HEK293 (cell line): ENCODE measurements around the gene ZNF555.

Experiments
- FEZF1 ChIP-seq: fragments of 450-650 bp; formaldehyde crosslinking; IDR thresholded peaks from 2 replicates; pipeline ENCODE4 v1.5.1; 2016; ENCODE audit warnings: missing biosample characterization, missing genetic modification characterization
- GLIS1 ChIP-seq: fragments of 450-650 bp; formaldehyde crosslinking; IDR thresholded peaks from 2 replicates; pipeline ENCODE4 v1.5.1; 2016; ENCODE audit warnings: missing biosample characterization, missing genetic modification characterization
- IKZF3 ChIP-seq: fragments of 450-650 bp; IDR thresholded peaks from 2 replicates; pipeline ENCODE4 v1.5.0; 2018; ENCODE audit warnings: missing biosample characterization, mild to moderate bottlenecking, missing genetic modification characterization, moderate library complexity
- KLF7 ChIP-seq: fragments of 450-650 bp; formaldehyde crosslinking; IDR thresholded peaks from 2 replicates; pipeline ENCODE4 v1.5.1; 2016; ENCODE audit warnings: missing biosample characterization, missing genetic modification characterization, borderline replicate concordance
- MEIS1 ChIP-seq: sonication (generic); formaldehyde crosslinking; IDR thresholded peaks from 2 replicates; pipeline ENCODE4 v1.8.1; 2022; ENCODE audit warnings: missing genetic modification reagents, mild to moderate bottlenecking, borderline replicate concordance
- OVOL3 ChIP-seq: fragments of 450-650 bp; formaldehyde crosslinking; IDR thresholded peaks from 2 replicates; pipeline ENCODE4 v1.5.1; 2016; ENCODE audit warnings: missing biosample characterization, missing genetic modification characterization
- PRDM1 ChIP-seq: fragments of 450-650 bp; formaldehyde crosslinking; IDR thresholded peaks from 2 replicates; pipeline ENCODE4; 2016; ENCODE audit warnings: missing biosample characterization, missing genetic modification characterization
- ZFHX2 ChIP-seq: fragments of 450-650 bp; formaldehyde crosslinking; conservative IDR thresholded peaks from 2 replicates; pipeline ENCODE4 v1.5.1; 2016; ENCODE audit warnings: missing biosample characterization, missing genetic modification characterization
- ZFP3 ChIP-seq: fragments of 450-650 bp; formaldehyde crosslinking; IDR thresholded peaks from 2 replicates; pipeline ENCODE4 v1.5.1; 2016; ENCODE audit warnings: low read depth, missing biosample characterization, missing genetic modification characterization
- ZFP69B ChIP-seq: fragments of 450-650 bp; formaldehyde crosslinking; IDR thresholded peaks from 2 replicates; pipeline ENCODE4 v1.5.1; 2016; ENCODE audit warnings: missing biosample characterization, missing genetic modification characterization
- ZNF146 ChIP-seq: fragments of 450-650 bp; formaldehyde crosslinking; IDR thresholded peaks from 2 replicates; pipeline ENCODE4 v1.5.1; 2016; ENCODE audit warnings: missing biosample characterization, missing genetic modification characterization
- ZNF202 ChIP-seq: fragments of 450-650 bp; formaldehyde crosslinking; IDR thresholded peaks from 2 replicates; pipeline ENCODE4 v1.5.1; 2016; ENCODE audit warnings: missing biosample characterization, missing genetic modification characterization, borderline replicate concordance
- ZNF274 ChIP-seq, 2 experiments: fragments of 200-500 bp in 1 of 2; fragments of 450-650 bp in 1 of 2; sonication (Bioruptor generic) in 1 of 2; formaldehyde crosslinking in 1 of 2; IDR thresholded peaks; 2 replicates each; pipeline versions ENCODE4 v1.5.1 to v1.6.1; 2014 to 2016; ENCODE audit warnings: borderline replicate concordance in 1 of 2, inconsistent platforms in 1 of 2, low read length in 1 of 2, missing biosample characterization in 1 of 2, missing genetic modification characterization in 1 of 2
- ZNF302 ChIP-seq: fragments of 450-650 bp; formaldehyde crosslinking; IDR thresholded peaks from 2 replicates; pipeline ENCODE4 v1.5.1; 2016; ENCODE audit warnings: missing biosample characterization, missing genetic modification characterization, low read depth
- ZNF501 ChIP-seq: fragments of 450-650 bp; formaldehyde crosslinking; IDR thresholded peaks from 2 replicates; pipeline ENCODE4 v1.5.1; 2016; ENCODE audit warnings: missing biosample characterization, missing genetic modification characterization
- ZNF548 ChIP-seq: fragments of 450-650 bp; formaldehyde crosslinking; IDR thresholded peaks from 2 replicates; pipeline ENCODE4 v1.5.1; 2016; ENCODE audit warnings: missing biosample characterization, missing genetic modification characterization
- ZNF626 ChIP-seq: fragments of 450-650 bp; sonication (Bioruptor Pico); formaldehyde crosslinking; IDR thresholded peaks from 2 replicates; pipeline ENCODE4 v1.5.1; 2018; ENCODE audit warnings: missing biosample characterization, missing genetic modification characterization, inconsistent platforms
- ZNF629 ChIP-seq: fragments of 450-650 bp; formaldehyde crosslinking; IDR thresholded peaks from 2 replicates; pipeline ENCODE4 v1.5.1; 2017; ENCODE audit warnings: missing biosample characterization, missing genetic modification characterization
- ZNF664 ChIP-seq: fragments of 450-650 bp; formaldehyde crosslinking; IDR thresholded peaks from 2 replicates; pipeline ENCODE4 v1.5.1; 2016; ENCODE audit warnings: missing biosample characterization, missing genetic modification characterization
- ZNF830 ChIP-seq: fragments of 450-650 bp; IDR thresholded peaks from 2 replicates; pipeline ENCODE4 v1.5.0; 2018; ENCODE audit warnings: missing biosample characterization, missing genetic modification characterization, low read depth, mild to moderate bottlenecking, moderate library complexity
- ZNF837 ChIP-seq: fragments of 450-650 bp; formaldehyde crosslinking; IDR thresholded peaks from 2 replicates; pipeline ENCODE4 v1.5.1; 2016; ENCODE audit warnings: missing biosample characterization, missing genetic modification characterization
- ZXDB ChIP-seq: fragments of 450-650 bp; formaldehyde crosslinking; IDR thresholded peaks from 2 replicates; pipeline ENCODE4 v1.5.1; 2016; ENCODE audit warnings: missing biosample characterization, missing genetic modification characterization
- TF ChIP-seq, protein P1 (sequence below): fragments of 450-650 bp; formaldehyde crosslinking; conservative IDR thresholded peaks from 2 replicates; pipeline ENCODE4 v1.5.1; 2016; ENCODE audit warnings: low read depth, missing biosample characterization, missing genetic modification characterization
- TF ChIP-seq, protein P2 (sequence below): fragments of 450-650 bp; formaldehyde crosslinking; IDR thresholded peaks from 2 replicates; pipeline ENCODE4 v1.5.1; 2016; ENCODE audit warnings: missing biosample characterization, missing genetic modification characterization, low read depth
- TF ChIP-seq, protein P3 (sequence below): fragments of 450-650 bp; formaldehyde crosslinking; conservative IDR thresholded peaks from 2 replicates; pipeline ENCODE4 v1.5.1; 2016; ENCODE audit warnings: low read depth, missing biosample characterization, missing genetic modification characterization
- TF ChIP-seq, protein P4 (sequence below): fragments of 450-650 bp; formaldehyde crosslinking; optimal IDR thresholded peaks from 2 replicates; pipeline ENCODE3; 2016; ENCODE audit warnings: missing biosample characterization, mild to moderate bottlenecking, missing genetic modification characterization
- TF ChIP-seq, protein P5 (sequence below): fragments of 450-650 bp; formaldehyde crosslinking; IDR thresholded peaks from 2 replicates; pipeline ENCODE4 v1.5.1; 2016; ENCODE audit warnings: missing biosample characterization, missing genetic modification characterization

Gene ZNF555

DNA sequence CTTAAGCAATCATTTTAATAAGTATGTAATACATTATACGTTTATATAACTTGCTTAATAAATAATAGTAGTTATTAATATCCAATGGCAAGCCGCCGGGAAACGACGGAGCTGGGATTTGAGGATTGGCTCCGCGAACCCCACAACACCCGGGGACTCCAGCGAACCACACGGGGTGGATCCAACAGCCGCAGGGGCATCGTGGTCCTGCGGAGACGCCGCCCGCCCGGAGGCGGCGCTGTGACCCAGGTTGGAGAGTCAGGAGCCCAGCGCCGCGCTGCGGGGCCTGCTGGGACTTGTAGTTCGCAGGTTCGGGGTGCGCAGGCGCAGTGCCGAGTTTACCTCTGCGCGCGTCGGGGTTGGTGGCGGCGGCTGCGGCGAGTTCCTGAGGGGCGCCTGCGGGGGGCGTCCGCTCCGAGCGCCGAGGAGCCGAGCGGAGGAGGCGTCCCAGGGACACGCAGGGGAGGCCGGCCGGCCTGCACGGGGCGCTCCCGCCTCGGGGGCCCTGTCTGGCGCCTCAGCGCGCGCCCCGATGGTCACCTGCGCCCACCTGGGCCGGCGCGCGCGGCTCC lies 21.6 kb upstream of the ZNF555 start, which contains the start of gene ZNF554 (continued):
- TF ChIP-seq IKZF3 (tag by site-specific recombination) (0 out of 2 replicates have a peak, but pooled peaks have one; percentile 27), ZNF626 (tag by site-specific recombination) (no peak), GLIS1 (peak; percentile 69), ZNF302 (tag by site-specific recombination) (no peak), FEZF1 (no peak), OVOL3 (tag by site-specific recombination) (no peak), ZXDB (tag by site-specific recombination) (peak; percentile 98), ZNF629 (tag by site-specific recombination) (peak; percentile 51; the same call in 1 of the 2 replicates), KLF7 (no peak), ZNF664 (tag by site-specific recombination) (peak; percentile 52; the same call in 1 of the 2 replicates), ZNF548 (tag by site-specific recombination) (no peak), ZNF146 (tag by site-specific recombination) (no peak), MEIS1 (CRISPR knock-in tag) (no peak), ZNF202 (tag by site-specific recombination) (no peak), PRDM1 (tag by site-specific recombination) (no peak), ZFP69B (tag by site-specific recombination) (no peak; the same call in 1 of the 2 replicates), ZFHX2 (tag by site-specific recombination) (no peak), ZNF501 (tag by site-specific recombination) (no peak), ZNF830 (tag by site-specific recombination) (no peak), ZNF274 (IDR thresholded peaks at IDR 0.05; ENCODE audit: low read length) (no peak), ZNF274 (tag by site-specific recombination; IDR thresholded peaks at IDR 0.05; ENCODE audit: borderline replicate concordance) (no peak), ZNF837 (tag by site-specific recombination) (no peak), ZFP3 (tag by site-specific recombination) (no peak)
- TF ChIP-seq, protein P1, sequence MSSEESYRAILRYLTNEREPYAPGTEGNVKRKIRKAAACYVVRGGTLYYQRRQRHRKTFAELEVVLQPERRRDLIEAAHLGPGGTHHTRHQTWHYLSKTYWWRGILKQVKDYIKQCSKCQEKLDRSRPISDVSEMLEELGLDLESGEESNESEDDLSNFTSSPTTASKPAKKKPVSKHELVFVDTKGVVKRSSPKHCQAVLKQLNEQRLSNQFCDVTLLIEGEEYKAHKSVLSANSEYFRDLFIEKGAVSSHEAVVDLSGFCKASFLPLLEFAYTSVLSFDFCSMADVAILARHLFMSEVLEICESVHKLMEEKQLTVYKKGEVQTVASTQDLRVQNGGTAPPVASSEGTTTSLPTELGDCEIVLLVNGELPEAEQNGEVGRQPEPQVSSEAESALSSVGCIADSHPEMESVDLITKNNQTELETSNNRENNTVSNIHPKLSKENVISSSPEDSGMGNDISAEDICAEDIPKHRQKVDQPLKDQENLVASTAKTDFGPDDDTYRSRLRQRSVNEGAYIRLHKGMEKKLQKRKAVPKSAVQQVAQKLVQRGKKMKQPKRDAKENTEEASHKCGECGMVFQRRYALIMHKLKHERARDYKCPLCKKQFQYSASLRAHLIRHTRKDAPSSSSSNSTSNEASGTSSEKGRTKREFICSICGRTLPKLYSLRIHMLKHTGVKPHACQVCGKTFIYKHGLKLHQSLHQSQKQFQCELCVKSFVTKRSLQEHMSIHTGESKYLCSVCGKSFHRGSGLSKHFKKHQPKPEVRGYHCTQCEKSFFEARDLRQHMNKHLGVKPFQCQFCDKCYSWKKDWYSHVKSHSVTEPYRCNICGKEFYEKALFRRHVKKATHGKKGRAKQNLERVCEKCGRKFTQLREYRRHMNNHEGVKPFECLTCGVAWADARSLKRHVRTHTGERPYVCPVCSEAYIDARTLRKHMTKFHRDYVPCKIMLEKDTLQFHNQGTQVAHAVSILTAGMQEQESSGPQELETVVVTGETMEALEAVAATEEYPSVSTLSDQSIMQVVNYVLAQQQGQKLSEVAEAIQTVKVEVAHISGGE (tag by site-specific recombination) = 0 out of 2 replicates have a peak, but pooled peaks have one; percentile 28
- TF ChIP-seq, protein P2, sequence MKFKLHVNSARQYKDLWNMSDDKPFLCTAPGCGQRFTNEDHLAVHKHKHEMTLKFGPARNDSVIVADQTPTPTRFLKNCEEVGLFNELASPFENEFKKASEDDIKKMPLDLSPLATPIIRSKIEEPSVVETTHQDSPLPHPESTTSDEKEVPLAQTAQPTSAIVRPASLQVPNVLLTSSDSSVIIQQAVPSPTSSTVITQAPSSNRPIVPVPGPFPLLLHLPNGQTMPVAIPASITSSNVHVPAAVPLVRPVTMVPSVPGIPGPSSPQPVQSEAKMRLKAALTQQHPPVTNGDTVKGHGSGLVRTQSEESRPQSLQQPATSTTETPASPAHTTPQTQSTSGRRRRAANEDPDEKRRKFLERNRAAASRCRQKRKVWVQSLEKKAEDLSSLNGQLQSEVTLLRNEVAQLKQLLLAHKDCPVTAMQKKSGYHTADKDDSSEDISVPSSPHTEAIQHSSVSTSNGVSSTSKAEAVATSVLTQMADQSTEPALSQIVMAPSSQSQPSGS (tag by site-specific recombination) = no peak
- TF ChIP-seq, protein P3, sequence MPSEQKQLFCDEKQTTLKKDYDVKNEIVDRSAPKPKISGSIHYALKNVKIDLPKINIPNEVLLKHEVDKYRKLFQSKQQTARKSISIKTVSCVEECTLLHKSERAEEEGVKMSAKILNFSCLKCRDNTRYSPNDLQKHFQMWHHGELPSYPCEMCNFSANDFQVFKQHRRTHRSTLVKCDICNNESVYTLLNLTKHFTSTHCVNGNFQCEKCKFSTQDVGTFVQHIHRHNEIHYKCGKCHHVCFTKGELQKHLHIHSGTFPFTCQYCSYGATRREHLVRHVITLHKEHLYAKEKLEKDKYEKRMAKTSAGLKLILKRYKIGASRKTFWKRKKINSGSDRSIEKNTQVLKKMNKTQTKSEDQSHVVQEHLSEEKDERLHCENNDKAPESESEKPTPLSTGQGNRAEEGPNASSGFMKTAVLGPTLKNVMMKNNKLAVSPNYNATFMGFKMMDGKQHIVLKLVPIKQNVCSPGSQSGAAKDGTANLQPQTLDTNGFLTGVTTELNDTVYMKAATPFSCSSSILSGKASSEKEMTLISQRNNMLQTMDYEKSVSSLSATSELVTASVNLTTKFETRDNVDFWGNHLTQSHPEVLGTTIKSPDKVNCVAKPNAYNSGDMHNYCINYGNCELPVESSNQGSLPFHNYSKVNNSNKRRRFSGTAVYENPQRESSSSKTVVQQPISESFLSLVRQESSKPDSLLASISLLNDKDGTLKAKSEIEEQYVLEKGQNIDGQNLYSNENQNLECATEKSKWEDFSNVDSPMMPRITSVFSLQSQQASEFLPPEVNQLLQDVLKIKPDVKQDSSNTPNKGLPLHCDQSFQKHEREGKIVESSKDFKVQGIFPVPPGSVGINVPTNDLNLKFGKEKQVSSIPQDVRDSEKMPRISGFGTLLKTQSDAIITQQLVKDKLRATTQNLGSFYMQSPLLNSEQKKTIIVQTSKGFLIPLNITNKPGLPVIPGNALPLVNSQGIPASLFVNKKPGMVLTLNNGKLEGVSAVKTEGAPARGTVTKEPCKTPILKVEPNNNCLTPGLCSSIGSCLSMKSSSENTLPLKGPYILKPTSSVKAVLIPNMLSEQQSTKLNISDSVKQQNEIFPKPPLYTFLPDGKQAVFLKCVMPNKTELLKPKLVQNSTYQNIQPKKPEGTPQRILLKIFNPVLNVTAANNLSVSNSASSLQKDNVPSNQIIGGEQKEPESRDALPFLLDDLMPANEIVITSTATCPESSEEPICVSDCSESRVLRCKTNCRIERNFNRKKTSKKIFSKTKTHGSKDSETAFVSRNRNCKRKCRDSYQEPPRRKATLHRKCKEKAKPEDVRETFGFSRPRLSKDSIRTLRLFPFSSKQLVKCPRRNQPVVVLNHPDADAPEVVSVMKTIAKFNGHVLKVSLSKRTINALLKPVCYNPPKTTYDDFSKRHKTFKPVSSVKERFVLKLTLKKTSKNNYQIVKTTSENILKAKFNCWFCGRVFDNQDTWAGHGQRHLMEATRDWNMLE (tag by site-specific recombination) = no peak
- TF ChIP-seq, protein P4, sequence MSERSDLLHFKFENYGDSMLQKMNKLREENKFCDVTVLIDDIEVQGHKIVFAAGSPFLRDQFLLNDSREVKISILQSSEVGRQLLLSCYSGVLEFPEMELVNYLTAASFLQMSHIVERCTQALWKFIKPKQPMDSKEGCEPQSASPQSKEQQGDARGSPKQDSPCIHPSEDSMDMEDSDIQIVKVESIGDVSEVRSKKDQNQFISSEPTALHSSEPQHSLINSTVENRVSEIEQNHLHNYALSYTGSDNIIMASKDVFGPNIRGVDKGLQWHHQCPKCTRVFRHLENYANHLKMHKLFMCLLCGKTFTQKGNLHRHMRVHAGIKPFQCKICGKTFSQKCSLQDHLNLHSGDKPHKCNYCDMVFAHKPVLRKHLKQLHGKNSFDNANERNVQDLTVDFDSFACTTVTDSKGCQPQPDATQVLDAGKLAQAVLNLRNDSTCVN (tag by site-specific recombination) = peak; percentile 78
- TF ChIP-seq, protein P5, sequence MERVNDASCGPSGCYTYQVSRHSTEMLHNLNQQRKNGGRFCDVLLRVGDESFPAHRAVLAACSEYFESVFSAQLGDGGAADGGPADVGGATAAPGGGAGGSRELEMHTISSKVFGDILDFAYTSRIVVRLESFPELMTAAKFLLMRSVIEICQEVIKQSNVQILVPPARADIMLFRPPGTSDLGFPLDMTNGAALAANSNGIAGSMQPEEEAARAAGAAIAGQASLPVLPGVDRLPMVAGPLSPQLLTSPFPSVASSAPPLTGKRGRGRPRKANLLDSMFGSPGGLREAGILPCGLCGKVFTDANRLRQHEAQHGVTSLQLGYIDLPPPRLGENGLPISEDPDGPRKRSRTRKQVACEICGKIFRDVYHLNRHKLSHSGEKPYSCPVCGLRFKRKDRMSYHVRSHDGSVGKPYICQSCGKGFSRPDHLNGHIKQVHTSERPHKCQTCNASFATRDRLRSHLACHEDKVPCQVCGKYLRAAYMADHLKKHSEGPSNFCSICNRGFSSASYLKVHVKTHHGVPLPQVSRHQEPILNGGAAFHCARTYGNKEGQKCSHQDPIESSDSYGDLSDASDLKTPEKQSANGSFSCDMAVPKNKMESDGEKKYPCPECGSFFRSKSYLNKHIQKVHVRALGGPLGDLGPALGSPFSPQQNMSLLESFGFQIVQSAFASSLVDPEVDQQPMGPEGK (tag by site-specific recombination) = peak; percentile 32; the same call in 1 of the 2 replicates
